ENCODE data around the gene KATNIP.

The KATNIP gene

DNA sequence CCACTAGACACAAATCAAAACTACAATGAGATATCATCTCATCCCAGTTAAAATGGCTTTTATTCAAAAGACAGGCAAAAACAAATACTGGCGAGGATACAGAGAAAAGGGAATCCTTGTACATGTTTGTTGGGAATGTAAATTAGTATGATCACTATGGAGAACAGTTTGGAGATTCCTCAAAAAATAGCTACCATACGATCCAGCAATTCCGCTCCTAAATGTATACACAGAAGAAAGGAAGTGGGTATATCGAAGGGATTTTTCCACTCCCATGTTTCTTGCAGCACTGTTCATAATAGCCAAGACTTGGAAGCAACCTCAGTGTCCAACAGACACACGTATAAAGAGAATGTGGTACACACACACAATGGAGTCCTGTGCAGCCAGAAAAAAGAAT lies 35.3 kb downstream of the KATNIP start:
- no peak for DNase-seq

DNA sequence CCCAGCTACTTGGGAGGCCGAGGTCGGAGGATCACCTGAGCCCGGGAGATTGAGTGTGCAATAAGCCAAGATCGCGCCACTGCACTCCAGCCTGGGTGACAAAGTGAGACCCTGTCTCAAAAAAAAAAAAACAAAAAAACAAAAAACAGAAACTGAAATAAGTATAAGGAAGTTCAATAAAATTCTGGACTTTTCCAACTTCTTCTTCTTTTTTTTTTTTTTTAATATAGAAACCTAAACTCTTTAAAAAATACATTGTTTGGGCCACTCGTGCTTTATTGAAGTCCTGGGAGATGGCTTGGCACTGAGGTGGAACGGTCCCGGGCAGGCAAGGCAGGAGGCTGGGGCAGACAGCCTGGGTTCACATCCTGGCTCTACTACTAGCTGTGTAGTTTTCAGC lies 36.8 kb downstream of the KATNIP start:
- DNase-seq: no peak

DNA sequence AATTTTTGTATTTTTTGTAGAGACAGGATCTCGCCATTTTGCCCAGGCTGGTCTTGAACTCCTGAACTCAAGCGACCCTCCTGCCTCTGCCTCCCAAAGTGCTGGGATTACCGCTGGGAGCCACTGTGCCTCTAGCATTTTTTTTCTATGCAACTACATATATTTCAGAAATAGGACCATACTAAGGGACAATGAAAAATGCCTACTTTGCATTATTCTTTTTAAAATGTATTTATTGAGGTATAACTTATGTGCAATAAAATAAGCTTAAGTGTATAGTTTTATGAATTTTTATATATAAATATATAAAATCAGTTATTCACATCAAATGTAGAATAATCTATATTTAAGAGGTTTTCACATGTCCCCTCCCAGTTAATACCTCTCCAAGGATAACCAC lies 38.1 kb downstream of the KATNIP start:
- DNase-seq: no peak

DNA sequence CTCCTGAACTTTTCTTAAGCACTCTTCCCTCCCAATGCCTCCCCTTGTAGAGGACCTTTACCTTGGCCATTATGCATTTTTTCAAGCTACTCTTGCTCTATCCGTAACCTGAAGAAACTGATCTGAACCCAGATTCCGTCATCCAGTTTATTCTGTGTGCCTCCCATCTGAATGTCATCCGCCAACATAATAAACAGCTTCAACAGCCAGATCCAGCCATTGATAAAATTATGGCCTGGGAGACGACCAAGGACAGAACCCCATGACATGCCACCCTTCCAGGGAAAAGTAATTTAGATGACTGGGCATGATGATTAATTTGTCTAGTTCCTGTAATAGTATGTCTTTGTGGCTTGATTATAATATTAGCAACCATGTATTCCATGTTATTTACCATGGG lies 41.9 kb downstream of the KATNIP start:
- DNase-seq: no peak

DNA sequence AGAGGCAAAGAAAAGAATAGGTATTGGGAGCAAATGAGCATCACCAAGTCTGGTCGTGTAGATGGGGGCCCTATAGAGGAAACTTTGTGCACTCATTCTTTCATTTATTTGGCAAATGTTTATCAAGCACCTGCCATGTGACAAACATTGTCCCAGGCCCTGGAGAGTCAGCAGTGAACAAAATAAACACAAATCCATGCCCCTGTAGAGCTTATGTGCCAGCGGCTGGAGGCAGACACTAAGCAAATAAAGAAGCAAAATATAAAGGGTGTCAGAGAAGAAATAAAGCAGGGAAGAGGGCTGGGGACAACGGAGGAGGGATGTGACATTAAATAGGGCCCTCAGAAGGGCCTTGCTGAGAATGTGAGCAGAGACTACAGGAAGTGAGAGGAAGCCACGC lies 45.5 kb downstream of the KATNIP start:
- no peak for DNase-seq

DNA sequence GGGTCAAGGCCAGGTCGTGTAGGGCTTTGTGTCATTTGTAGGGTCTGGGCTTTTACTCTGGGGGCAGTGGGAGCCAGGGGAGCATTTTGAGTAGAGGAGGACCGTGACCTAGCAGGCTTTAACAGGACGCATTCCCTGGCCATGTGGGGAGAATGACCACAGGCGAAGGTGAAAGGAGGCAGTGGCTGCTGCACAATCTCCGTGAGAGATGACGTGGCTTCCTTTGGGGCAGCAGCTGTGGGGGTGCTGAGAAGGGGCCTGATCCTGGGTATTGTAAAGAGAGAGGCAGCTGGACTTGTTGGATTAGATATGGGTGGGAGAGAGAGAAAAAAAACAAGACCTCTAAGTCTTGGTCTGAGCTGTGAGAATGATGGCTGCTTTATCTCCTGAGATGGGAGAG lies 46.0 kb downstream of the KATNIP start:
- no peak for DNase-seq

DNA sequence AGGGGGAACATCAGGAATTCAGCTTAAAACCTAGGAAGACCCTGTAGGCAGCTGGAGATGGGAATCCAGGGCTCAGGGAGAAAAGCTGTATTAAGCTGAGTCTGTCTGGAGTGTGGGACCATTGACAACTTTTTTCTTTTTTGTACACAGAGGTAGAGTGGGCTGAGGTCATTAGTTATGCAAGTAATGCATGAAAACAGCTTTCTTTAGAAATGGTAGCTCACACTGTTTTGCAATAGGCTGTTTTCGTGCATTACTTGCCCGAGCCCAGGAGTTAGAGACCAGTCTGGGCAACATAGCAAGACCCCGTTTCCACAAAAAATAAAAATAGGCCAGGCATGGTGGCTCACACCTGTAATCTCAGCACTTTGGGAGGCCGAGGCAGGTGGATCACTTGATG lies 46.5 kb downstream of the KATNIP start:
- DNase-seq: no peak

DNA sequence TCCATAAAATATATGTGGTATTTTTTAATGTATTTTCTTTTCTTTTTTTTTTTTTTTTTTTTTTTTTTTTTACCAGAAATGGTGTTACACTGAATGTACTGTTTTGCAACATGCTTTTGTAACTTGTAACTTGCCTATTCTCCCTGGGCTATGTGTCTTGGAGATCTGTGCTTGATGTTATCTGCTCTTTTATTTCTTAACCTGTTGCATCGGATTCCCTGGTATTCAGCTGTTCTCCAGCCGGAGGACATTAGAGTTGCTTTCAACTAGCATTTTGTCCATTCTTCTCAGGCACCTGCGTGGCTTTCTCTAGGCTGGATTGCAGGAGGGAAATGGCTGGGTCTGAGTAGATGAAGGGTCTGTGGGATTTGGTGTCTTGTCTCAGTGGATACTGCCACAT lies 47.4 kb downstream of the KATNIP start:
- no peak for DNase-seq

DNA sequence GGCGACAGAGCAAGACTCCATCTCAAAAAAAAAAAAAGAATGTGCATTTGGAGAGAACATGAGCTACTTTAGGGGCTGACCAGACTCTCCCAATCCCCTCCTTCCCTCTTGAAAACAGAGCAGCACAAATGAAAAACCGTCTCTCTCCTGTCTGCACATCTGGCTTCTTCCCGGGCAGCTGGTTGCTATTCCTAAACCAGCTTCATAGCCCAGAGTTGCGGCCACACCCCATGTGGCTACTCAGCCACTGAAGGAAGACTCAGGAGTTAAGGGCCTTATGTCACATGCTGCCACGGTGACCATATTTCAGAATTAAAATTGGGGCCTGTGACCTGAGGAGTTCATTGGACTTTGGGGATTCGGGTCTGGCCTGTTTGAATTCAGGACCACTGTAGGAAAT lies 48.3 kb downstream of the KATNIP start:
- DNase-seq: no peak

DNA sequence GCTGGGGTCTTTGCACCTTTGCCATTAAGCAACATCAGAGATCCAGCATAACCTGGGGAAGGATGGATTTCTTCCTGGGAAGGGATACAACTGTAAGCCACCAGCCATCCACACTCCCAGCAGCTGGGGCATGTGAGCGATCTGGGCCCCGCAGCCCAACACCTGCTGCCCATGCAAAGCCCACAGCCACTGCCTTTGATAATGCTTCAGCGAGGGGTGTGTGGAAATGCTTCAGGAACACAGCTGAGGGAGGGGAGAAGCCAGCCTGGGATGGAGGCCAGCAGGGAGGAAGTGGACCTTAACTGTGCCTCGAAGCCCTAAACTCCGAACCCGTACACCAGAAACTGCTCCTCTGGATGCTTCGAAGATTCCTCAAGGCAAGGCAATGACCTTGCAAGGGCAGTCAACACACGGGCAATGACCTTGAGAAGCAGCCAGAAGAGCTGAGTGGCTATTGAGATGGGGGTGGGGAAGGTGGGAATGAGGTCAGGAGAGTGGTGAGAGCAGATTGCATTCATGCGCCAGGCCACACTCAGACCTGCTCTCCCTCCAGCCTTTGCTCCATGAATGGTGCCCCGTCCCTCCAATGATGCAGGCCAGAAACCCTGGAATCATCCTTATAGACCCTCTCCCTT lies 49.1 kb downstream of the KATNIP start:
- no peak for DNase-seq

DNA sequence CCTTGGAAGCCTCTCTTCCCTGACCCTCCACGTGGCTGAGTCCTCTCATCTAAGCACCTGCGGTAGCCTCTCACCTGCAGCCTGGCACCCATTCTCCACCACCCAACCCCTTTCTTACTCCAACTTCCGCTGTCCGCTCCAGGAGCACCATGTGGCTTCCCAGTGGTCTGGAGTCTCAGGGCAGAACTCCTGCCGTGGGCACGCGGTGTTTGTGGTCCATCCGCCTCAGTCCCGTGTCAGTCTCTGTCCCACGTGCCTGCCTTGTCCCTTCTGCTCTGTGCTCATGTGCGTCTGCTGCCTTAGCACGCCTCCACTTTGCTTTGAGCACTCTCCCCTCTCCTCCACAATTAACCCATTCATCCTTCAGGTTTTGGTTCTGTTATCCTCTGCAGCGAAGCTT lies 49.7 kb downstream of the KATNIP start:
- no peak for DNase-seq
